ENCODE measurements around the gene RBM39. TPM values are rescaled to one million over a fixed set of nuclear protein-coding genes. Genes with fewer than 3 reads are reported as not detected.
"Not testable (repeated sequence)": the region's sequence is repeated elsewhere in the genome, so short reads cannot be mapped to it uniquely, and the experiment has no call there.

RBM39 gene
- total RNA-seq, 2 donors from 2014 or later, result 264 to 309 TPM

- H3K9me3 ChIP-seq, result no peaks in the 10 kb centered on the region
- 88 to 89% methylated on average over 3 of the region's 3 CpGs for WGBS, 2 donors
- TF ChIP-seq POLR2A (IDR thresholded peaks at IDR 0.05), result no peak
- TF ChIP-seq CTCF (IDR thresholded peaks at IDR 0.05), result no peak
- peaks cover 24 to 68% of the 10 kb centered on the region in 2 donors for H3K36me3 ChIP-seq (replicated peaks in 1 of 2; ENCODE audit: insufficient read depth in 1 of 2, low read depth in 2 of 2)
- intact Hi-C loops (cut with DNase I), result no loop called here
- no peak overlapping the region for H3K4me3 ChIP-seq
- peak overlapping the region in 1 of 4 donors; percentile 16 for H3K27ac ChIP-seq
- H3K4me1 ChIP-seq, result peaks cover 4% of the 10 kb centered on the region
- ATAC-seq (no peak), DNase-seq (no peak)
- no peaks in the 10 kb centered on the region for H3K27me3 ChIP-seq
These were observed 20.8 kb downstream of the RBM39 start for GRCh38 chr20:35721219-35721618.

GRCh38 chr20:35720165-35721123 is 21.6 kb downstream of the RBM39 start:
- ATAC-seq, result no peak
- TF ChIP-seq CTCF (IDR thresholded peaks at IDR 0.05), result no peak
- WGBS, 2 donors, result 85 to 94% methylated on average over 13 of the region's 13 CpGs
- DNase-seq, result no peak
- no peaks in the 10 kb centered on the region for H3K9me3 ChIP-seq
- no peak overlapping the region for H3K4me3 ChIP-seq
- no peak overlapping the region for H3K27ac ChIP-seq
- intact Hi-C loops (cut with DNase I), result no loop called here
- H3K27me3 ChIP-seq, result no peaks in the 10 kb centered on the region
- H3K36me3 ChIP-seq (replicated peaks in 1 of 2; ENCODE audit: insufficient read depth in 1 of 2, low read depth in 2 of 2), result peaks cover 28 to 70% of the 10 kb centered on the region in 2 donors
- H3K4me1 ChIP-seq, result peaks cover 4% of the 10 kb centered on the region

- ATAC-seq (no peak), DNase-seq (no peak)
- Histone ChIP-seq H3K4me3 (no peak overlapping the region), H3K27ac (no peak overlapping the region), H3K4me1 (peaks cover 4% of the 10 kb centered on the region), H3K9me3 (no peaks in the 10 kb centered on the region), H3K36me3 (replicated peaks in 1 of 2; ENCODE audit: insufficient read depth in 1 of 2, low read depth in 2 of 2) (peaks cover 28 to 69% of the 10 kb centered on the region in 2 donors), H3K27me3 (no peaks in the 10 kb centered on the region)
- 72 to 82% methylated on average over 8 of the region's 8 CpGs for WGBS, 2 donors
- TF ChIP-seq POLR2A (IDR thresholded peaks at IDR 0.05) (no peak), CTCF (IDR thresholded peaks at IDR 0.05) (no peak)
- intact Hi-C loops (cut with DNase I), result no loop called here
These were observed 22.3 kb downstream of the RBM39 start for GRCh38 chr20:35719717-35720116.

- ATAC-seq, result no peak
- intact Hi-C loops (cut with DNase I), result no loop called here
- Histone ChIP-seq H3K4me1 (peaks cover 4% of the 10 kb centered on the region), H3K36me3 (replicated peaks in 1 of 2; ENCODE audit: insufficient read depth in 1 of 2, low read depth in 2 of 2) (peaks cover 24 to 71% of the 10 kb centered on the region in 2 donors), H3K27me3 (no peaks in the 10 kb centered on the region), H3K9me3 (no peaks in the 10 kb centered on the region), H3K27ac (no peak overlapping the region), H3K4me3 (no peak overlapping the region)
- 89 to 92% methylated on average over 12 of the region's 12 CpGs for WGBS, 2 donors
- TF ChIP-seq POLR2A (IDR thresholded peaks at IDR 0.05), result no peak
- TF ChIP-seq CTCF (IDR thresholded peaks at IDR 0.05), result no peak
- no peak for DNase-seq
These were observed 23.0 kb downstream of the RBM39 start for GRCh38 chr20:35718972-35719635.

GRCh38 chr20:35718321-35718720 is 23.7 kb downstream of the RBM39 start:
- H3K4me3 ChIP-seq; H3K27ac ChIP-seq; H3K9me3 ChIP-seq; H3K4me1 ChIP-seq; H3K27me3 ChIP-seq; intact Hi-C loops (cut with DNase I); DNase-seq; ATAC-seq: not testable (repeated sequence)
- 92 to 95% methylated on average over 7 to 8 of the region's 8 CpGs for WGBS, 2 donors
- peaks cover 18 to 72% of the 10 kb centered on the region in 2 donors for H3K36me3 ChIP-seq (replicated peaks in 1 of 2; ENCODE audit: insufficient read depth in 1 of 2, low read depth in 2 of 2)
